Mucosa of stomach (tissue), 1 donor: ENCODE measurements around the gene BFSP2.

Experiments
- H3K27me3 ChIP-seq: one replicate; pipeline ENCODE4 v1.7.0; 2013; ENCODE audit warnings: mild to moderate bottlenecking, low read length; ENCODE audit not compliant: control insufficient read depth, insufficient read depth
- H3K36me3 ChIP-seq: one replicate; pipeline ENCODE4 v1.7.0; 2013; ENCODE audit warnings: low read length; ENCODE audit not compliant: control insufficient read depth, insufficient read depth
- H3K4me1 ChIP-seq: one replicate; pipeline ENCODE4 v1.7.0; 2013; ENCODE audit warnings: mild to moderate bottlenecking, low read length; ENCODE audit not compliant: control insufficient read depth, insufficient read depth
- H3K4me3 ChIP-seq: one replicate; pipeline ENCODE4 v1.7.0; 2013; ENCODE audit warnings: low read length
- H3K9ac ChIP-seq: one replicate; pipeline ENCODE4 v1.7.0; 2013; ENCODE audit warnings: mild to moderate bottlenecking, low read length, moderate library complexity
- H3K9me3 ChIP-seq: one replicate; pipeline ENCODE4 v1.7.0; 2013; ENCODE audit warnings: mild to moderate bottlenecking, low read length, moderate library complexity; ENCODE audit not compliant: control insufficient read depth
- donor health status: Pancreatic carcinoma.

BFSP2 gene

DNA sequence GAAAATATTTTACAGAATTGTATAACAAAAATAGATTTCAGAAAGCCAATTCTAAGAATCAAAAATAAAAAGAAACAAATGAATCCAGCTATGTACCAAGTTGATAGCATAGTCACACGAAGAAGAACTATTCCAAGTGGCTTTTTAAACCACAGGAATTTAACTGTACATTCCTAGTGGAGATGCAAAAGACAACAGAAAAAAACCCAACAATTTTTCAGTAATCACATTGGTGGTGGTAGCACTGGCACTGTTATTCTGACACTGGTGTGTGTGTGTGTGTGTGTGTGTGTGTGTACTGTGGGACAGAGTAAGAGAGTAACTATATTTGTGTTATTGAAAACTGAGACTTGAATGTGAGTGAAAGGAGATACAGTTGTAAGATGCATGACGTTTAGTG, 9.1 kb downstream of the BFSP2 start:
- H3K4me1 ChIP-seq = no peaks in the 10 kb centered on the region
- no peaks in the 10 kb centered on the region for H3K36me3 ChIP-seq
- no peak overlapping the region for H3K9ac ChIP-seq
- H3K4me3 ChIP-seq = no peak overlapping the region
- H3K27me3 ChIP-seq = peaks cover 5% of the 10 kb centered on the region
- H3K9me3 ChIP-seq = no peaks in the 10 kb centered on the region

GRCh38 chr3:133410191-133410892, 10.5 kb downstream of the BFSP2 start:
- no peaks in the 10 kb centered on the region for H3K4me1 ChIP-seq
- no peak overlapping the region for H3K4me3 ChIP-seq
- no peak overlapping the region for H3K9ac ChIP-seq
- H3K9me3 ChIP-seq = no peaks in the 10 kb centered on the region
- H3K36me3 ChIP-seq = no peaks in the 10 kb centered on the region
- H3K27me3 ChIP-seq = peaks cover 5% of the 10 kb centered on the region

DNA sequence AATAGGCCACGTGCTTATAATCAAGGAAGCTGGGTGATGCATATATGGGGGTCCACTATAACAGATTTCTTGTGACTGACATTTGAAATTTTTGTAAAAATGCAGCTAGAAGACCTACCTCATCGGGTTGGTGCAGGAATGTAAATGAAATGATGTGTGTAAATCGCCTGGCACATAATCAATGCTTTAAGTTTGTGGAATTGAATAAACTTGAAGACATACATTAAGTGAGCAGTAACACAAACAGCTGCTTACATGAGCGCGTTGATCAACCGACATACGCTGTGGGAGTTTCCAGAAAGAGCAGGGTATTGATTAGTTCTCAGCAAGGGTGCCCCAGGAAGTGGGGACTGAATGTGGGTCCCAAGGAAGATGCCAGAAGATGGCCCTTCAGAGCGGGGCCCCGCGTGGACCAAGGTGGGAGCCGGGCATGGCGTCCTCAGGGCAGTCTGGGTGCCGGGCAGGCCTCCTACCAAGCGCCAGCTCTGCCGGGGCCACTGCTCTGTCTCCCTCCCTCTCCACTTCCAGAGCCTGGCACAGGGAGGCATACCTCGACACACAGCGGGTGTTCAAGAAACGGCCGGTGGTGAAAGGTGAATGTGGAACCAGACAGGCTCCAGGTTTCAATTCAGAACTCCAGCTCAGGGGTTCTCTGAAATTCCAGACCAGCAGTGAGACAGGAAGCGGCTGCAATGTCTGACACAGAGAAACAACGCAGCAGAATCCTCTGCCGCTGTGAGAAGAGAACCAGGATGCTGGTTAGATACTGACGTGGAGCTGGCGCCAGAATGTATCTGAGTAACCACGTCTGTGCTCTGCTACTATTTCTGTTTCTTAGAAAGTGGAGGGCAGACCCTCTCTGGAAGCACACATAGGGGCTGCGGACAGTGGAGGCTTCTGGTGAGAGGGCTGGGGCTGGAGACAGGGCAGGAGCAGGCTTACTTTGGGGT, 12.6 kb downstream of the BFSP2 start:
- Histone ChIP-seq H3K27me3 (peaks cover 5% of the 10 kb centered on the region), H3K4me1 (no peaks in the 10 kb centered on the region), H3K9me3 (no peaks in the 10 kb centered on the region), H3K9ac (no peak overlapping the region), H3K4me3 (no peak overlapping the region), H3K36me3 (no peaks in the 10 kb centered on the region)

- H3K36me3 ChIP-seq = no peaks in the 10 kb centered on the region
- peaks cover 5% of the 10 kb centered on the region for H3K27me3 ChIP-seq
- H3K4me1 ChIP-seq = no peaks in the 10 kb centered on the region
- H3K9me3 ChIP-seq = no peaks in the 10 kb centered on the region
- no peak overlapping the region for H3K4me3 ChIP-seq
- no peak overlapping the region for H3K9ac ChIP-seq
Measured at GRCh38 chr3:133413161-133414020, 13.5 kb downstream of the BFSP2 start.

- H3K9ac ChIP-seq = no peak overlapping the region
- H3K27me3 ChIP-seq = peaks cover 5% of the 10 kb centered on the region
- no peaks in the 10 kb centered on the region for H3K4me1 ChIP-seq
- H3K4me3 ChIP-seq = no peak overlapping the region
- H3K36me3 ChIP-seq = no peaks in the 10 kb centered on the region
- no peaks in the 10 kb centered on the region for H3K9me3 ChIP-seq
Measured at GRCh38 chr3:133414021-133414392, 14.2 kb downstream of the BFSP2 start.

- Histone ChIP-seq H3K4me3 (no peak overlapping the region), H3K9ac (no peak overlapping the region), H3K9me3 (no peaks in the 10 kb centered on the region), H3K4me1 (no peaks in the 10 kb centered on the region), H3K27me3 (peaks cover 5% of the 10 kb centered on the region), H3K36me3 (no peaks in the 10 kb centered on the region)
Measured at GRCh38 chr3:133418361-133418760, 18.5 kb downstream of the BFSP2 start.

- H3K9ac ChIP-seq = no peak overlapping the region
- no peaks in the 10 kb centered on the region for H3K9me3 ChIP-seq
- H3K4me1 ChIP-seq = no peaks in the 10 kb centered on the region
- peaks cover 5% of the 10 kb centered on the region for H3K27me3 ChIP-seq
- H3K4me3 ChIP-seq = no peak overlapping the region
- no peaks in the 10 kb centered on the region for H3K36me3 ChIP-seq
Measured at GRCh38 chr3:133419151-133419909, 19.5 kb downstream of the BFSP2 start.

DNA sequence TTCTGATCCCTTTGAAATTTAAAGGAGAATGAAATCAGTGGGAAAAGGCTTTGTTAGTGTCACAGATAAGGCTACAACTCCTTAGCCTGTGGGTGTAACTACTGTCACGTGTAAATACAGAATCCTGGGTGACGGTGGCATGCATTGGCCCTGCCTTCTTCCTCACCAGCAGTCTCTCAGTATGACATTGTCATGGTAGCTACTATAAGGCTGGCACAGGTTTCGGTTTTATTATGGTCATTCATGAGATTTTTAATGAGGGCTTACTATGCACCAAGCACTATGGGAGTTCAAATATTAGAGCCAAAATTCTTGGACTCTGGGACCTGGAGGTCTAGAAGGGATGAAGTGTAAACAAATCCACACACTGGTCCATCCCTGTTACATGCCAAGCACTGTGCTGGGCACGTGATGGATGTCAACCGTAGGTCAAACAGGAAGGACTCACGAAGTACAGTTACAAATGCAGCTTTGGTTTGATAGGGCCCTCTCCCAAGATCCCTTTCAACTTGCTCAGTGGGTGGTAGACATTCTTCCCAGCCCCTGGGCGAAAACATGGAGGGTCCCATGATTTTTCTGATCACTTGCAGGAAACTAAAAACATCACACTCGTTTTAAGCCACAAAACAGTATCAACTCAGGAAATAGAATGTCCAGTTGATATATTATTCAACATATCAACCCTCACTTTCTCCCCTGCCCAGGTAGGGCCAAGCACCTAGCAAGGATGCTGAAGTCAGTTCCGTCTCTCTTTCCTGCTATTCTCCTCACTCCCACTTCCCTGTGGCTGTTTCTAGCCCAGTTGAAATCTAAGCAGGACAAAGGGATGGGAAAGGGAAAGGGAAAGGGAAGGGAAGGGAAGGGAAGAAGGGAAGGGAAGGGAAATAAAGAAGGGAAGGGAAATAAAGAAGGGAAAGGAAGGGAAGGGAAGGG, 25.3 kb downstream of the BFSP2 start:
- Histone ChIP-seq H3K36me3 (no peaks in the 10 kb centered on the region), H3K9ac (no peak overlapping the region), H3K4me3 (no peak overlapping the region), H3K9me3 (no peaks in the 10 kb centered on the region), H3K27me3 (peaks cover 5% of the 10 kb centered on the region), H3K4me1 (no peaks in the 10 kb centered on the region)

DNA sequence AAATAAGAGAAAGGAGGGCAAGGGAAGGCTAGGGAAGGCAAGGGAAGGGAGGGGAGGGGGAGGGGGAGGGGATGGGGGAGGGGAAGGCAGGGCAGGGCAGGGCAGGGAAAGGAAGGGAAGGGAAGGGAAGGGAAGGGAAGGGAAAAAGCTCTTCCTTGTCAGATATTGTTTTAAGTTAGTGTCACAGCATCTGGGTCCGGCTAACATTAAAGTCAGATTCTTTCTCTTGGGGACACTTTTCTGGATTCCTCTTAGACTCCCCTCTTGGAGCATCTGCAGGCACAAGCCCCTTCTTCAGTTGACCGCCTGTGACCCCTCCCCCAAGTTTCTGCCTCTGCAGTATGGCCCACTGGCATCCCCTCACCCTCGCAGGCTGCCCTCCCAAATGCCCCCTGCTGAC, 26.0 kb downstream of the BFSP2 start:
- H3K27me3 ChIP-seq = peaks cover 5% of the 10 kb centered on the region
- no peak overlapping the region for H3K4me3 ChIP-seq
- H3K9me3 ChIP-seq = no peaks in the 10 kb centered on the region
- no peak overlapping the region for H3K9ac ChIP-seq
- no peaks in the 10 kb centered on the region for H3K36me3 ChIP-seq
- H3K4me1 ChIP-seq = no peaks in the 10 kb centered on the region

DNA sequence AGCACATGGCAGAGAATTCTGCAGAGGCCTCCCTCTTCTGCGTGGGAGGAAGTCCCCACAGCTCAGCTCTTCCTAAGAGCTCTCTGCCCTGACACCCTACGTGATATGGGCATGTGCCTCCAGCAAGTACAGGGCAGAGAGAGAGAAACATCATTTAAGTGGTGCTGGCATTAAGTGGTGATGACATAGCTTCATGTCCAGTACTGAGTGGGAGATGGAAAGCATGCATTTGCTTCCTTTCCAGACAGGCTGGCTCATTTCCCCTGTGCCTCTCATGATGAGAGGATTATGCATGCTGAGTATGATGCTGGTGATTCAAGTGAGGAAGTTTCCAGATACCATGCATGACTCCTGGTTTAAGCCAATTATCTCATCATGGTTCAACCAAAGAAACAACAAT, 26.9 kb downstream of the BFSP2 start:
- Histone ChIP-seq H3K4me1 (no peaks in the 10 kb centered on the region), H3K4me3 (no peak overlapping the region), H3K9me3 (no peaks in the 10 kb centered on the region), H3K27me3 (peaks cover 5% of the 10 kb centered on the region), H3K9ac (no peak overlapping the region), H3K36me3 (no peaks in the 10 kb centered on the region)
